Measurements from ENCODE around the gene RBM26. TPM values are rescaled to one million over a fixed set of nuclear protein-coding genes. Genes with fewer than 3 reads are reported as not detected.

RBM26 gene
- total and polyA plus RNA-seq, 2 of the 4 experiments (the other 2 are of a cell fraction), result 17.6 to 18.1 TPM

DNA sequence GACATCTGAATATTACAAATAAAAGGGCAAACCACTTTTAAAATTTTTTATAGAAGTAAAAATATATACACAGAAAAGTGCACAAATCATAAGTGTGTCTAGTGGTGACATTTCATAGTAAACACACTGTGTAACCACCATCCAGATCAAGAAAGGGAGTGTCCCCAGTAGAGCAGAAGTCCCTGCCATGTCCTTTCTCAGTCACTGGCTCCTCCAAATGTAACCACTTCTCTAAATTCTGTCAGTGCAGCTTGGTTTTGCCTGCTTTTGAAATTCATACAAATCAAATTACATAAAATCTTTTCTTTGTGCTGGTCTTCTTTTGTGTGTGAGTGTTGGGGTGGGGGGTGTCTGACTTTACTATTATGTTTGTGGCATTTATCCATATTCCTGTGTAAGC, 116.5 kb downstream of the RBM26 start:
- H3K79me1 ChIP-seq (ENCODE audit: low read depth in 1 of 2, low read length in 2 of 2), result no peaks in the 10 kb centered on the region
- H2BK5ac ChIP-seq (ENCODE audit: low read depth, low read length, poor library complexity, severe bottlenecking), result no peak overlapping the region
- no peak overlapping the region for H3K23ac ChIP-seq (ENCODE audit: low read depth, low read length)
- no peak overlapping the region for H2BK15ac ChIP-seq (ENCODE audit: low read depth, low read length)
- intact Hi-C loops (cut with micrococcal nuclease), result no loop called here
- CTCF ChIA-PET, result no interaction called here
- no peak overlapping the region for H2BK120ac ChIP-seq (ENCODE audit: low read depth, low read length)
- no peak overlapping the region for H2AFZ ChIP-seq (replicated peaks; ENCODE audit: low read length, poor library complexity)
- in situ Hi-C loops (cut with MboI; ENCODE audit: low sequenced_read_pairs), result no loop called here
- dilution Hi-C loops (cut with HindIII; ENCODE audit: low sequenced_read_pairs, unreplicated experiment), result no loop called here
- H4K20me1 ChIP-seq (ENCODE audit: insufficient read depth, low read length), result no peaks in the 10 kb centered on the region
- H2AK5ac ChIP-seq (ENCODE audit: low read depth, low read length), result no peak overlapping the region
- no peaks in the 10 kb centered on the region for H3K9me3 ChIP-seq (ENCODE audit: control insufficient read depth, insufficient read depth, low read length)
- TF ChIP-seq POLR2A (IDR thresholded peaks at IDR 0.05; ENCODE audit: low read depth, low read length), result no peak
- TF ChIP-seq CEBPB (IDR thresholded peaks at IDR 0.05; ENCODE audit: low read depth, low read length), result no peak
- TF ChIP-seq, protein P1, sequence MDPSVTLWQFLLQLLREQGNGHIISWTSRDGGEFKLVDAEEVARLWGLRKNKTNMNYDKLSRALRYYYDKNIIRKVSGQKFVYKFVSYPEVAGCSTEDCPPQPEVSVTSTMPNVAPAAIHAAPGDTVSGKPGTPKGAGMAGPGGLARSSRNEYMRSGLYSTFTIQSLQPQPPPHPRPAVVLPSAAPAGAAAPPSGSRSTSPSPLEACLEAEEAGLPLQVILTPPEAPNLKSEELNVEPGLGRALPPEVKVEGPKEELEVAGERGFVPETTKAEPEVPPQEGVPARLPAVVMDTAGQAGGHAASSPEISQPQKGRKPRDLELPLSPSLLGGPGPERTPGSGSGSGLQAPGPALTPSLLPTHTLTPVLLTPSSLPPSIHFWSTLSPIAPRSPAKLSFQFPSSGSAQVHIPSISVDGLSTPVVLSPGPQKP (IDR thresholded peaks at IDR 0.05; ENCODE audit: borderline replicate concordance, low read depth, low read length), result no peak
- TF ChIP-seq MAZ (IDR thresholded peaks at IDR 0.05; ENCODE audit: borderline replicate concordance, low read depth, low read length), result no peak
- TF ChIP-seq, protein P2, sequence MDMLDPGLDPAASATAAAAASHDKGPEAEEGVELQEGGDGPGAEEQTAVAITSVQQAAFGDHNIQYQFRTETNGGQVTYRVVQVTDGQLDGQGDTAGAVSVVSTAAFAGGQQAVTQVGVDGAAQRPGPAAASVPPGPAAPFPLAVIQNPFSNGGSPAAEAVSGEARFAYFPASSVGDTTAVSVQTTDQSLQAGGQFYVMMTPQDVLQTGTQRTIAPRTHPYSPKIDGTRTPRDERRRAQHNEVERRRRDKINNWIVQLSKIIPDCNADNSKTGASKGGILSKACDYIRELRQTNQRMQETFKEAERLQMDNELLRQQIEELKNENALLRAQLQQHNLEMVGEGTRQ (IDR thresholded peaks at IDR 0.05; ENCODE audit: low read depth, low read length), result no peak
- TF ChIP-seq, protein P3, sequence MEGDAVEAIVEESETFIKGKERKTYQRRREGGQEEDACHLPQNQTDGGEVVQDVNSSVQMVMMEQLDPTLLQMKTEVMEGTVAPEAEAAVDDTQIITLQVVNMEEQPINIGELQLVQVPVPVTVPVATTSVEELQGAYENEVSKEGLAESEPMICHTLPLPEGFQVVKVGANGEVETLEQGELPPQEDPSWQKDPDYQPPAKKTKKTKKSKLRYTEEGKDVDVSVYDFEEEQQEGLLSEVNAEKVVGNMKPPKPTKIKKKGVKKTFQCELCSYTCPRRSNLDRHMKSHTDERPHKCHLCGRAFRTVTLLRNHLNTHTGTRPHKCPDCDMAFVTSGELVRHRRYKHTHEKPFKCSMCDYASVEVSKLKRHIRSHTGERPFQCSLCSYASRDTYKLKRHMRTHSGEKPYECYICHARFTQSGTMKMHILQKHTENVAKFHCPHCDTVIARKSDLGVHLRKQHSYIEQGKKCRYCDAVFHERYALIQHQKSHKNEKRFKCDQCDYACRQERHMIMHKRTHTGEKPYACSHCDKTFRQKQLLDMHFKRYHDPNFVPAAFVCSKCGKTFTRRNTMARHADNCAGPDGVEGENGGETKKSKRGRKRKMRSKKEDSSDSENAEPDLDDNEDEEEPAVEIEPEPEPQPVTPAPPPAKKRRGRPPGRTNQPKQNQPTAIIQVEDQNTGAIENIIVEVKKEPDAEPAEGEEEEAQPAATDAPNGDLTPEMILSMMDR (conservative IDR thresholded peaks at IDR 0.05; ENCODE audit: low read depth, low read length), result no peak
- TF ChIP-seq RFX5 (IDR thresholded peaks at IDR 0.05; ENCODE audit: low read depth, low read length), result no peak
- no peak for TF ChIP-seq MAFK (IDR thresholded peaks at IDR 0.05; ENCODE audit: low read depth, low read length)
- no peak for TF ChIP-seq RCOR1 (IDR thresholded peaks at IDR 0.05; ENCODE audit: insufficient replicate concordance, low read length)
- TF ChIP-seq CHD1 (IDR thresholded peaks at IDR 0.05; ENCODE audit: low read depth, low read length), result no peak
- no peak for TF ChIP-seq MXI1 (IDR thresholded peaks at IDR 0.05; ENCODE audit: borderline replicate concordance, low read depth, low read length)
- TF ChIP-seq FOS (IDR thresholded peaks at IDR 0.05; ENCODE audit: low read depth, low read length), result no peak
- no peaks in the 10 kb centered on the region for H3K4me1 ChIP-seq (ENCODE audit: control insufficient read depth, insufficient read depth, low read length)
- H3K36me3 ChIP-seq (ENCODE audit: control insufficient read depth, insufficient read depth, low read length), result no peaks in the 10 kb centered on the region
- H4K8ac ChIP-seq (ENCODE audit: low read depth in 2 of 2, low read length in 2 of 2), result no peak overlapping the region
- no peak overlapping the region for H3K4me2 ChIP-seq (ENCODE audit: low read depth, low read length)
- DNase-seq (no peak), ATAC-seq (ENCODE audit: low read depth) (no peak)
- no peak overlapping the region for H2BK20ac ChIP-seq (ENCODE audit: low read depth, low read length)
- POLR2A ChIA-PET (ENCODE audit: unreplicated experiment), result no interaction called here
- H3K27ac ChIP-seq (ENCODE audit: insufficient read depth, low read length), result no peak overlapping the region
- no peak overlapping the region for H3K18ac ChIP-seq (ENCODE audit: low read depth, low read length)
- no peak overlapping the region for H2AK9ac ChIP-seq (replicated peaks; ENCODE audit: low read depth, low read length, poor library complexity)
- no peak overlapping the region for H4K91ac ChIP-seq (ENCODE audit: insufficient read depth, low read depth, low read length)
- H3K4ac ChIP-seq (ENCODE audit: low read depth, low read length), result no peak overlapping the region
- BruUV-seq (replicated peaks), result no TSS peak
- H4K5ac ChIP-seq (ENCODE audit: low read depth, low read length), result no peak overlapping the region
- no peak overlapping the region for H3K9ac ChIP-seq (ENCODE audit: low read depth, low read length)
- no peak overlapping the region for H3K56ac ChIP-seq (ENCODE audit: extremely low read depth, insufficient read depth, low read length)
- H3K4me3 ChIP-seq (ENCODE audit: insufficient read depth, low read depth, low read length), result no peak overlapping the region
- H3K9me1 ChIP-seq (ENCODE audit: insufficient read depth, low read length), result no peaks in the 10 kb centered on the region
- no peak overlapping the region for H3K14ac ChIP-seq (replicated peaks; ENCODE audit: low read depth, low read length)
- peaks cover 4% of the 10 kb centered on the region for H3K27me3 ChIP-seq (ENCODE audit: control insufficient read depth, insufficient read depth, low read length)

All from IMR-90 (cell line).